OCI-LY3 (cell line): ENCODE results near the gene GPM6B.

Source experiments
- EZH2phosphoT487 ChIP-seq: fragments of 200-600 bp; shearing (Covaris generic); IDR thresholded peaks from 2 replicates; pipeline ENCODE4 v1.6.1; 2018; ENCODE audit warnings: antibody characterized with exemption, mixed run types, low read depth
- TF ChIP-seq, protein P1 (sequence below): fragments of 200-600, 300-600 bp; sonication (generic); IDR thresholded peaks from 2 replicates; pipeline ENCODE4 v1.5.1; 2014; ENCODE audit warnings: antibody characterized with exemption, low read length, low read depth

DNA sequence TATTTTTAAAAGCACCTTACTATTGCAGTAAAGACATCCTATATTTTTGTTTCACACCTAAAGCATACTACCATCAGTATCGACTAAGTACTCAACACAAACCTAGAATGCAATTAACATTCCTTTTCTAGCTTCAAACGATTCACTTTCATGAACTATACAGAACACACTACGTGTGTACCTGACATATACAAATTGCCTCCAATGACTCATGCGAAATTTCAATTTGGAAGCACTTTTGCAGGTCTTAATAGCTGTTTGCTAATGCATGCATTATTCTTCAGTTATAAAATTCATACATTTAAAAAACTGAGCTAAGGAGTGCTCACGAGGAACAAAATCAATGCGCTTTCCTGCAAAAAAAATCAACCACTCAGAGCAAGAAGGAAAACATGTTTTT lies 19.7 kb upstream of the GPM6B start:
- TF ChIP-seq, protein P1, sequence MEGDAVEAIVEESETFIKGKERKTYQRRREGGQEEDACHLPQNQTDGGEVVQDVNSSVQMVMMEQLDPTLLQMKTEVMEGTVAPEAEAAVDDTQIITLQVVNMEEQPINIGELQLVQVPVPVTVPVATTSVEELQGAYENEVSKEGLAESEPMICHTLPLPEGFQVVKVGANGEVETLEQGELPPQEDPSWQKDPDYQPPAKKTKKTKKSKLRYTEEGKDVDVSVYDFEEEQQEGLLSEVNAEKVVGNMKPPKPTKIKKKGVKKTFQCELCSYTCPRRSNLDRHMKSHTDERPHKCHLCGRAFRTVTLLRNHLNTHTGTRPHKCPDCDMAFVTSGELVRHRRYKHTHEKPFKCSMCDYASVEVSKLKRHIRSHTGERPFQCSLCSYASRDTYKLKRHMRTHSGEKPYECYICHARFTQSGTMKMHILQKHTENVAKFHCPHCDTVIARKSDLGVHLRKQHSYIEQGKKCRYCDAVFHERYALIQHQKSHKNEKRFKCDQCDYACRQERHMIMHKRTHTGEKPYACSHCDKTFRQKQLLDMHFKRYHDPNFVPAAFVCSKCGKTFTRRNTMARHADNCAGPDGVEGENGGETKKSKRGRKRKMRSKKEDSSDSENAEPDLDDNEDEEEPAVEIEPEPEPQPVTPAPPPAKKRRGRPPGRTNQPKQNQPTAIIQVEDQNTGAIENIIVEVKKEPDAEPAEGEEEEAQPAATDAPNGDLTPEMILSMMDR, result no peak
- TF ChIP-seq EZH2phosphoT487, result no peak
